ENCODE data around the gene YARS1. TPM values are rescaled to one million over a fixed set of nuclear protein-coding genes. Genes with fewer than 3 reads are reported as not detected.
A peak's percentile ranks its signal among the peaks of the same experiment; 100 is the strongest.

The YARS1 gene
- total RNA-seq, 1 experiment from 2014 or later = 244 TPM

- ChIA-PET POLR2A (no interaction called here), RAD21 (ENCODE audit: low non-redundant PET in 1 of 2, low total read pairs in 2 of 2, uncharacterized antibody in 2 of 2, unreplicated experiment in 2 of 2) (interaction anchor here in 1 of 2 experiments (0.7 to 1.2 kb wide), 3 partner anchors 19 to 35 kb away, joined by 4 to 11 read pairs (median 5); no protein-coding TSS in a partner anchor), CTCF (no interaction called here)
- Histone ChIP-seq H3K9ac (ENCODE audit: low read length) (peak overlapping the region; percentile 93), H3K79me2 (ENCODE audit: insufficient read depth, low read length) (peaks cover 41% of the 10 kb centered on the region), H2AFZ (ENCODE audit: low read depth, low read length, poor library complexity, severe bottlenecking) (no peak overlapping the region), H3K27ac (ENCODE audit: low read depth, low read length) (peak overlapping the region; percentile 90), H3K36me3 (ENCODE audit: control insufficient read depth in 1 of 2, insufficient read depth in 2 of 2, low read length in 2 of 2) (peaks cover 0 to 6% of the 10 kb centered on the region in 2 experiments; a peak in 1 of 4 replicates), H3K4me3 (replicated peaks in 1 of 2; ENCODE audit: low read depth in 1 of 2, low read length in 2 of 2) (peak overlapping the region; percentile 81 to 89), H3K4me1 (ENCODE audit: control insufficient read depth in 1 of 2, insufficient read depth in 2 of 2, low read length in 2 of 2) (peaks cover 51 to 63% of the 10 kb centered on the region in 2 experiments), H4K20me1 (ENCODE audit: insufficient read depth) (no peaks in the 10 kb centered on the region), H3K27me3 (ENCODE audit: insufficient read depth, low read length) (no peaks in the 10 kb centered on the region), H3K9me2 (ENCODE audit: insufficient read depth) (no peaks in the 10 kb centered on the region), H3K9me3 (ENCODE audit: control insufficient read depth in 1 of 2, insufficient read depth in 1 of 2, low read depth in 1 of 2, low read length in 2 of 2) (no peaks in the 10 kb centered on the region), H3K4me2 (ENCODE audit: low read length) (peak overlapping the region; percentile 99)
- no peak for DNase-seq (ENCODE audit: low read depth, low spot score)
- TF ChIP-seq POLR2A (IDR thresholded peaks at IDR 0.05; ENCODE audit: borderline replicate concordance, extremely low read depth, insufficient read depth, insufficient read length) = no peak
- peak; percentile 30 for TF ChIP-seq POLR2AphosphoS5 (IDR thresholded peaks at IDR 0.05; ENCODE audit: low read depth, low read length)
- intact Hi-C loops (cut with micrococcal nuclease) = no loop called here
- ATAC-seq = peak; percentile 59
- BruUV-seq (replicated peaks) = no TSS peak
These were observed 74.8 kb downstream of the YARS1 start for GRCh38 chr1:32742199-32742947.

- Histone ChIP-seq H3K4me1 (ENCODE audit: control insufficient read depth in 1 of 2, insufficient read depth in 2 of 2, low read length in 2 of 2) (peaks cover 59 to 68% of the 10 kb centered on the region in 2 experiments), H3K4me3 (replicated peaks in 1 of 2; ENCODE audit: low read depth in 1 of 2, low read length in 2 of 2) (peak overlapping the region; percentile 81 to 89), H4K20me1 (ENCODE audit: insufficient read depth) (no peaks in the 10 kb centered on the region), H3K9ac (ENCODE audit: low read length) (peak overlapping the region; percentile 93), H3K9me3 (ENCODE audit: control insufficient read depth in 1 of 2, insufficient read depth in 1 of 2, low read depth in 1 of 2, low read length in 2 of 2) (no peaks in the 10 kb centered on the region), H2AFZ (ENCODE audit: low read depth, low read length, poor library complexity, severe bottlenecking) (no peak overlapping the region), H3K9me2 (ENCODE audit: insufficient read depth) (no peaks in the 10 kb centered on the region), H3K27me3 (ENCODE audit: insufficient read depth, low read length) (no peaks in the 10 kb centered on the region), H3K27ac (ENCODE audit: low read depth, low read length) (peak overlapping the region; percentile 90), H3K4me2 (ENCODE audit: low read length) (peak overlapping the region; percentile 99), H3K36me3 (ENCODE audit: control insufficient read depth in 1 of 2, insufficient read depth in 2 of 2, low read length in 2 of 2) (peaks cover 0 to 4% of the 10 kb centered on the region in 2 experiments; a peak in 1 of 4 replicates), H3K79me2 (ENCODE audit: insufficient read depth, low read length) (peaks cover 38% of the 10 kb centered on the region)
- peak in 2 of 3 experiments; percentile 31 to 32; a peak in 3 of 6 replicates for TF ChIP-seq CTCF (IDR thresholded peaks at IDR 0.05 in 2 of 3, conservative IDR thresholded peaks at IDR 0.05 in 1 of 3; ENCODE audit: borderline replicate concordance in 1 of 3, insufficient read depth in 1 of 3, low read depth in 2 of 3, low read length in 2 of 3)
- TF ChIP-seq POLR2A (IDR thresholded peaks at IDR 0.05; ENCODE audit: borderline replicate concordance, extremely low read depth, insufficient read depth, insufficient read length) = peak; percentile 22
- no peak for TF ChIP-seq SP1 (IDR thresholded peaks at IDR 0.05; ENCODE audit: low read depth)
- no peak for TF ChIP-seq ZBTB33 (IDR thresholded peaks at IDR 0.05; ENCODE audit: extremely low read depth, insufficient replicate concordance, low read length)
- no peak for TF ChIP-seq RAD21 (IDR thresholded peaks at IDR 0.05; ENCODE audit: low read depth)
- peak; percentile 13 for TF ChIP-seq YY1 (IDR thresholded peaks at IDR 0.05; ENCODE audit: extremely low read depth, insufficient replicate concordance, low read depth, low read length)
- peak; percentile 52; the same call in 1 of the 2 replicates for TF ChIP-seq POLR2AphosphoS5 (IDR thresholded peaks at IDR 0.05; ENCODE audit: low read depth, low read length)
- peak; percentile 72 for TF ChIP-seq ZFX (IDR thresholded peaks at IDR 0.05)
- no peak for DNase-seq (ENCODE audit: low read depth, low spot score)
- ChIA-PET POLR2A (no interaction called here), CTCF (no interaction called here), RAD21 (ENCODE audit: low non-redundant PET in 1 of 2, low total read pairs in 2 of 2, uncharacterized antibody in 2 of 2, unreplicated experiment in 2 of 2) (interaction anchor here in 1 of 2 experiments (1.0 kb wide), 1 partner anchor 28 kb away, joined by 4 read pairs; no protein-coding TSS in a partner anchor)
- intact Hi-C loops (cut with micrococcal nuclease) = no loop called here
- no TSS peak for BruUV-seq (replicated peaks)
- peak; percentile 68 for ATAC-seq
These were observed 75.6 kb downstream of the YARS1 start for GRCh38 chr1:32741413-32742198.
